Neutrophil (primary cell): ENCODE data around the gene LDLRAD4.

Experiments
- H3K27ac ChIP-seq: fragments of 200-600 bp; sonication (generic); 2 replicates; pipeline ENCODE4 v1.5.1; 2016; ENCODE audit warnings: mild to moderate bottlenecking, moderate library complexity
- H3K27me3 ChIP-seq: fragments of 200-600 bp; sonication (generic); 2 replicates; pipeline ENCODE4 v1.6.0; 2016; ENCODE audit warnings: mild to moderate bottlenecking
- H3K36me3 ChIP-seq: fragments of 200-600 bp; sonication (generic); 2 replicates; pipeline ENCODE4 v1.5.1; 2017
- H3K4me1 ChIP-seq, 2 experiments: fragments of 200-600 bp in 1 of 2; sonication (generic) in 1 of 2; 1 replicate in 1 of 2; 2 replicates in 1 of 2; pipeline versions ENCODE4 v1.5.1 to v1.6.1; 2013 to 2016; ENCODE audit warnings: low read depth in 1 of 2, low read length in 1 of 2, mild to moderate bottlenecking in 1 of 2, moderate library complexity in 1 of 2; ENCODE audit not compliant: control insufficient read depth in 1 of 2, insufficient read depth in 1 of 2
- H3K4me3 ChIP-seq, 2 experiments: fragments of 200-600 bp in 1 of 2; sonication (generic) in 1 of 2; 1 replicate in 1 of 2; 2 replicates in 1 of 2; pipeline ENCODE4 v1.5.1; 2013 to 2016; ENCODE audit warnings: low read depth in 1 of 2, low read length in 1 of 2, mild to moderate bottlenecking in 1 of 2, moderate library complexity in 1 of 2
- H3K9me3 ChIP-seq: fragments of 200-600 bp; sonication (generic); 2 replicates; pipeline ENCODE4 v1.5.1; 2016
- CTCF ChIP-seq: fragments of 200-600 bp; sonication (generic); IDR thresholded peaks from 2 replicates; pipeline ENCODE4 v1.5.1; 2016; ENCODE audit warnings: antibody characterized with exemption

The LDLRAD4 gene

GRCh38 chr18:13572721-13573120, 354.2 kb downstream of the LDLRAD4 start:
- Histone ChIP-seq H3K27ac (no peak overlapping the region), H3K9me3 (no peaks in the 10 kb centered on the region), H3K4me3 (no peak overlapping the region), H3K27me3 (peaks cover 3% of the 10 kb centered on the region), H3K36me3 (no peaks in the 10 kb centered on the region), H3K4me1 (peaks cover 4 to 5% of the 10 kb centered on the region in 2 experiments)
- no peak for TF ChIP-seq CTCF

- H3K36me3 ChIP-seq = no peaks in the 10 kb centered on the region
- peaks cover 3% of the 10 kb centered on the region for H3K27me3 ChIP-seq
- no peak for TF ChIP-seq CTCF
- H3K4me3 ChIP-seq = no peak overlapping the region
- H3K9me3 ChIP-seq = no peaks in the 10 kb centered on the region
- no peak overlapping the region for H3K27ac ChIP-seq
- peaks cover 4 to 5% of the 10 kb centered on the region in 2 experiments for H3K4me1 ChIP-seq
These were observed 355.2 kb downstream of the LDLRAD4 start for GRCh38 chr18:13573750-13574149.

GRCh38 chr18:13574355-13574754, 355.8 kb downstream of the LDLRAD4 start:
- Histone ChIP-seq H3K36me3 (no peaks in the 10 kb centered on the region), H3K4me3 (no peak overlapping the region), H3K27ac (no peak overlapping the region), H3K4me1 (peaks cover 4 to 5% of the 10 kb centered on the region in 2 experiments), H3K27me3 (peaks cover 3% of the 10 kb centered on the region), H3K9me3 (no peaks in the 10 kb centered on the region)
- no peak for TF ChIP-seq CTCF

- Histone ChIP-seq H3K27ac (no peak overlapping the region), H3K36me3 (no peaks in the 10 kb centered on the region), H3K9me3 (no peaks in the 10 kb centered on the region), H3K27me3 (peaks cover 3% of the 10 kb centered on the region), H3K4me3 (no peak overlapping the region), H3K4me1 (peaks cover 4 to 5% of the 10 kb centered on the region in 2 experiments)
- TF ChIP-seq CTCF = no peak
These were observed 356.2 kb downstream of the LDLRAD4 start for GRCh38 chr18:13574761-13575160.

- Histone ChIP-seq H3K4me1 (peaks cover 4 to 5% of the 10 kb centered on the region in 2 experiments), H3K27me3 (peaks cover 3% of the 10 kb centered on the region), H3K4me3 (no peak overlapping the region), H3K27ac (no peak overlapping the region), H3K36me3 (no peaks in the 10 kb centered on the region), H3K9me3 (no peaks in the 10 kb centered on the region)
- TF ChIP-seq CTCF = no peak
These were observed 358.0 kb downstream of the LDLRAD4 start for GRCh38 chr18:13576598-13576997.
